Endothelial cell of umbilical vein (primary cell): ENCODE data around the gene GPS1. TPM values are rescaled to one million over a fixed set of nuclear protein-coding genes. Genes with fewer than 3 reads are reported as not detected.

Source experiments
- BruUV-seq: library from RNA; stranded (reverse); fragments of 400-500 nt; replicated peaks from 2 replicates; lab custom pipeline; 2021; lab: Mats Ljungman, UMichigan
- CTCF ChIA-PET: fragments of 300-600, 350-600 bp; sonication (Branson Sonifier 250); formaldehyde crosslinking; loops from one replicate; lab custom pipeline; 2021; ENCODE audit warnings: antibody characterized with exemption, inconsistent platforms; lab: Charles Lee
- POLR2A ChIA-PET: fragments of 300-600, 350-600 bp; sonication (Branson Sonifier 250); formaldehyde crosslinking; loops from one replicate; lab custom pipeline; 2021; ENCODE audit warnings: antibody characterized with exemption, inconsistent platforms; lab: Charles Lee
- DNase-seq: peaks from one replicate; pipeline ENCODE4 v3.0.0-alpha.2; 2011; ENCODE audit warnings: low read depth, low spot score
- FAIRE-seq: peaks from 2 replicates; lab custom pipeline; 2011; peaks lifted over from hg19 to GRCh38; lab: Jason Lieb, UNC
- H2AFZ ChIP-seq: 2 replicates; pipeline ENCODE4 v1.6.0; 2012; ENCODE audit warnings: low read depth, low read length, control low read depth, inconsistent platforms
- H3K27ac ChIP-seq: 2 replicates; pipeline ENCODE4 v1.5.1; 2011; ENCODE audit warnings: low read depth, mild to moderate bottlenecking, control low read depth, low read length, moderate library complexity; ENCODE audit not compliant: insufficient read depth
- H3K27me3 ChIP-seq, 2 experiments: 2 replicates each; pipeline versions ENCODE4 v1.6.0 to v1.6.1; 2011; ENCODE audit warnings: low read length in 2 of 2, mixed read lengths in 1 of 2; ENCODE audit not compliant: control insufficient read depth in 2 of 2, insufficient read depth in 2 of 2
- H3K36me3 ChIP-seq, 2 experiments: 2 replicates in 1 of 2; 3 replicates in 1 of 2; pipeline ENCODE4 v1.5.1; 2011; ENCODE audit warnings: low read length in 2 of 2, mild to moderate bottlenecking in 1 of 2, moderate library complexity in 1 of 2; ENCODE audit not compliant: control insufficient read depth in 2 of 2, insufficient read depth in 2 of 2; ENCODE audit errors: extremely low read depth in 1 of 2
- H3K4me1 ChIP-seq: 3 replicates; pipeline ENCODE4 v1.5.1; 2011; ENCODE audit warnings: mild to moderate bottlenecking, low read length; ENCODE audit not compliant: control insufficient read depth, insufficient read depth; ENCODE audit errors: extremely low read depth
- H3K4me2 ChIP-seq: 2 replicates; pipeline ENCODE4 v1.6.1; 2011; ENCODE audit warnings: low read length, control low read depth, mixed read lengths; ENCODE audit not compliant: insufficient read depth
- H3K4me3 ChIP-seq, 3 experiments: fragments of 200-600 bp in 1 of 3; sonication (generic), shearing (Covaris generic) in 1 of 3; replicated peaks in 1 of 3; 2 replicates each; pipeline ENCODE4 v1.5.1; 2011 to 2016; ENCODE audit warnings: control low read depth in 3 of 3, low read length in 3 of 3, mild to moderate bottlenecking in 2 of 3, inconsistent platforms in 1 of 3, low read depth in 1 of 3, moderate library complexity in 1 of 3; ENCODE audit not compliant: insufficient read depth in 1 of 3
- H3K79me2 ChIP-seq: 2 replicates; pipeline ENCODE4 v1.6.0; 2012; ENCODE audit warnings: low read length, inconsistent platforms; ENCODE audit not compliant: control insufficient read depth, insufficient read depth
- H3K9ac ChIP-seq: replicated peaks from 2 replicates; pipeline ENCODE3; 2011; ENCODE audit warnings: low read length, control low read depth; ENCODE audit not compliant: insufficient read depth; ENCODE audit errors: extremely low read depth
- H3K9me1 ChIP-seq: replicated peaks from 3 replicates; pipeline ENCODE4 v1.6.0; 2011; ENCODE audit warnings: mild to moderate bottlenecking, low read length; ENCODE audit not compliant: control insufficient read depth, insufficient read depth; ENCODE audit errors: extremely low read depth
- H3K9me3 ChIP-seq: replicated peaks from 2 replicates; pipeline ENCODE4 v1.5.1; 2012; ENCODE audit warnings: low read length, inconsistent platforms; ENCODE audit not compliant: control insufficient read depth, insufficient read depth
- H4K20me1 ChIP-seq: replicated peaks from 2 replicates; pipeline ENCODE3; 2011; ENCODE audit warnings: mild to moderate bottlenecking, low read length; ENCODE audit not compliant: control insufficient read depth, insufficient read depth; ENCODE audit errors: extremely low read depth
- EZH2 ChIP-seq: IDR thresholded peaks from 2 replicates; pipeline ENCODE4 v1.6.1; 2012; ENCODE audit warnings: borderline replicate concordance, low read depth, mild to moderate bottlenecking, moderate library complexity, low read length, inconsistent platforms; ENCODE audit not compliant: severe bottlenecking
- FOS ChIP-seq: IDR thresholded peaks from 2 replicates; pipeline ENCODE4 v1.6.1; 2011; ENCODE audit warnings: mild to moderate bottlenecking, low read length, moderate library complexity, borderline replicate concordance; ENCODE audit not compliant: insufficient read depth
- GATA2 ChIP-seq: IDR thresholded peaks from 2 replicates; pipeline ENCODE4 v1.7.0; 2011; ENCODE audit warnings: low read depth, mild to moderate bottlenecking, moderate library complexity, mixed read lengths, low read length; ENCODE audit not compliant: insufficient read length, insufficient read depth
- JUN ChIP-seq: IDR thresholded peaks from 2 replicates; pipeline ENCODE4 v1.6.1; 2011; ENCODE audit warnings: borderline replicate concordance, low read depth; ENCODE audit not compliant: insufficient read length, insufficient read depth
- MYC ChIP-seq: IDR thresholded peaks from one replicate; pipeline ENCODE4 v1.6.1; 2011; ENCODE audit warnings: mild to moderate bottlenecking, low read depth, low read length
- POLR2A ChIP-seq: IDR thresholded peaks from 2 replicates; pipeline ENCODE4 v1.6.1; 2012; ENCODE audit warnings: low read depth, mild to moderate bottlenecking, control low read depth, low read length
- POLR2AphosphoS5 ChIP-seq: IDR thresholded peaks from 2 replicates; pipeline ENCODE4 v1.6.1; 2012; ENCODE audit warnings: low read depth, mild to moderate bottlenecking, control low read depth, low read length, moderate library complexity; ENCODE audit not compliant: insufficient read depth
- dilution Hi-C: fragments of 300-500 bp; cut with MboI; formaldehyde crosslinking; loops from one replicate; pipeline ENCODE4 v1.15.0; 2019; ENCODE audit warnings: low sequenced_read_pairs; ENCODE audit not compliant: extremely low pct_ligation_motif_present
- intact Hi-C: fragments of 100-400 bp; cut with micrococcal nuclease; formaldehyde crosslinking; loops from one replicate; pipeline ENCODE4 v1.10.0; 2022
- polyA plus RNA-seq, 4 experiments: library from polyadenylated mRNA; depleted of rRNA in 3 of 4; stranded (reverse) in 3 of 4; unstranded in 1 of 4; fragments of >200 nt; gene quantifications; 2 replicates each; pipeline versions ENCODE4 v1.2.1 to v1.2.3, GENCODE V29; 2011 to 2012; ENCODE audit warnings: missing spikeins in 1 of 4
- total RNA-seq: library from RNA; stranded (reverse); gene quantifications from 2 replicates; pipeline ENCODE4 v1.2.3, GENCODE V29; 2021
- TF ChIP-seq, protein P1 (sequence below): IDR thresholded peaks from 2 replicates; pipeline ENCODE4 v1.6.1; 2011; ENCODE audit not compliant: insufficient read depth, insufficient read length
- TF ChIP-seq, protein P2 (sequence below), 2 donors: IDR thresholded peaks; 1 replicate in 1 of 2; 2 replicates in 1 of 2; pipeline ENCODE4 v1.5.1; 2011; ENCODE audit warnings: low read length in 2 of 2, mild to moderate bottlenecking in 2 of 2, moderate library complexity in 2 of 2, control low read depth in 1 of 2, inconsistent platforms in 1 of 2, low read depth in 1 of 2; ENCODE audit not compliant: insufficient read depth in 1 of 2; ENCODE audit errors: extremely low read depth in 1 of 2

GPS1 gene
- total and polyA plus RNA-seq, 2 donors (not counting 3 experiments of a cell fraction or from before 2014, with no cell fraction given), result 116 to 178 TPM

DNA sequence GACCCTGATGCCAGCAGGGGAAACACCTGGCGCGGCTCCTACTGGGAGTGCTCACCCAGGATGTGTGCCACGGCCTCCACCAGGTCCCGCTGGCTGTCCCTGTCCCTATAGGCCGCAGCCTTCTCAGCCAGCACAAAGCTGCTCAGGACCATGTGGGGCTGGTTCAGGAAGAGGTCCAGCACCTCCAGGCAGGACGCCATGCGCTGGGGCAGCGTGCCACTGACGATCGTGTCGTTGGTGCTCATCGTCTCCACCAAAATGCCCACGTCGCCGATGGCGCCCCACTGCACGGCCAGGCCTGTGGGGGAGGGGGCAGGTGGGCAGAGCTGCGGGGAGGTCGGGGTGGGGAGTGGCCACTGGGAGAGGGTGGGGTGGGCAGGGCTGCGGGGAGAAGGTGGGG lies 29.8 kb downstream of the GPS1 start:
- Histone ChIP-seq H3K9me1 (no peaks in the 10 kb centered on the region), H3K4me2 (no peak overlapping the region), H3K4me3 (no peak overlapping the region), H3K36me3 (peaks cover 36 to 64% of the 10 kb centered on the region in 2 experiments), H3K79me2 (peaks cover 3% of the 10 kb centered on the region), H3K4me1 (no peaks in the 10 kb centered on the region), H2AFZ (no peak overlapping the region), H3K9me3 (no peaks in the 10 kb centered on the region), H3K27me3 (no peaks in the 10 kb centered on the region), H3K9ac (no peak overlapping the region), H3K27ac (no peak overlapping the region), H4K20me1 (no peaks in the 10 kb centered on the region)
- TF ChIP-seq POLR2AphosphoS5 (no peak), GATA2 (no peak), FOS (no peak), MYC (no peak), POLR2A (no peak), JUN (no peak), EZH2 (no peak)
- TF ChIP-seq, protein P1, sequence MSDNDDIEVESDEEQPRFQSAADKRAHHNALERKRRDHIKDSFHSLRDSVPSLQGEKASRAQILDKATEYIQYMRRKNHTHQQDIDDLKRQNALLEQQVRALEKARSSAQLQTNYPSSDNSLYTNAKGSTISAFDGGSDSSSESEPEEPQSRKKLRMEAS, result no peak
- TF ChIP-seq, protein P2, sequence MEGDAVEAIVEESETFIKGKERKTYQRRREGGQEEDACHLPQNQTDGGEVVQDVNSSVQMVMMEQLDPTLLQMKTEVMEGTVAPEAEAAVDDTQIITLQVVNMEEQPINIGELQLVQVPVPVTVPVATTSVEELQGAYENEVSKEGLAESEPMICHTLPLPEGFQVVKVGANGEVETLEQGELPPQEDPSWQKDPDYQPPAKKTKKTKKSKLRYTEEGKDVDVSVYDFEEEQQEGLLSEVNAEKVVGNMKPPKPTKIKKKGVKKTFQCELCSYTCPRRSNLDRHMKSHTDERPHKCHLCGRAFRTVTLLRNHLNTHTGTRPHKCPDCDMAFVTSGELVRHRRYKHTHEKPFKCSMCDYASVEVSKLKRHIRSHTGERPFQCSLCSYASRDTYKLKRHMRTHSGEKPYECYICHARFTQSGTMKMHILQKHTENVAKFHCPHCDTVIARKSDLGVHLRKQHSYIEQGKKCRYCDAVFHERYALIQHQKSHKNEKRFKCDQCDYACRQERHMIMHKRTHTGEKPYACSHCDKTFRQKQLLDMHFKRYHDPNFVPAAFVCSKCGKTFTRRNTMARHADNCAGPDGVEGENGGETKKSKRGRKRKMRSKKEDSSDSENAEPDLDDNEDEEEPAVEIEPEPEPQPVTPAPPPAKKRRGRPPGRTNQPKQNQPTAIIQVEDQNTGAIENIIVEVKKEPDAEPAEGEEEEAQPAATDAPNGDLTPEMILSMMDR (IDR thresholded peaks at IDR 0.05; ENCODE audit: extremely low read depth in 1 of 2, insufficient read depth in 1 of 2, low read depth in 1 of 2, low read length in 2 of 2), result no peak
- intact Hi-C loops (no loop called here), dilution Hi-C loops (no loop called here)
- ChIA-PET POLR2A (no interaction called here), CTCF (no interaction called here)
- DNase-seq (no peak), FAIRE-seq (no peak)
- no TSS peak for BruUV-seq
